ENCODE results near the gene CDCA4. TPM values are rescaled to one million over a fixed set of nuclear protein-coding genes. Genes with fewer than 3 reads are reported as not detected.

The CDCA4 gene
- total and polyA plus RNA-seq, 2 donors (not counting 1 experiment from before 2014, with no cell fraction given) = 6.3 to 11.7 TPM

GRCh38 chr14:105050551-105050897, 29.6 kb upstream of the CDCA4 start:
- Histone ChIP-seq H3K9me3 (ENCODE audit: control extremely low read depth in 1 of 3, control insufficient read depth in 2 of 3, insufficient read depth in 1 of 3, low read length in 2 of 3) (peaks cover 0 to 3% (median 0%) of the 10 kb centered on the region in 3 donors), H3K4me3 (ENCODE audit: control extremely low read depth in 1 of 5, extremely low read depth in 1 of 5, insufficient read depth in 1 of 5, low read depth in 2 of 5, low read length in 4 of 5) (no peak overlapping the region), H3K4me2 (replicated peaks; ENCODE audit: low read depth, low read length, poor library complexity, severe bottlenecking) (no peak overlapping the region), H3K4me1 (ENCODE audit: control insufficient read depth in 2 of 2, insufficient read depth in 2 of 2, low read length in 2 of 2) (peaks cover 5 to 18% of the 10 kb centered on the region in 2 donors), H3K36me3 (replicated peaks in 1 of 2; ENCODE audit: control extremely low read depth in 1 of 2, control insufficient read depth in 1 of 2, extremely low read depth in 1 of 2, insufficient read depth in 2 of 2, low read length in 1 of 2) (peaks cover 0 to 50% of the 10 kb centered on the region in 2 experiments), H3K9ac (ENCODE audit: low read length) (no peak overlapping the region), H3K79me2 (ENCODE audit: control insufficient read depth, insufficient read depth, low read length) (peaks cover 7% of the 10 kb centered on the region), H4K20me1 (ENCODE audit: control insufficient read depth, insufficient read depth, low read length, poor library complexity, severe bottlenecking) (peaks cover 76% of the 10 kb centered on the region), H3K27ac (ENCODE audit: low read length in 2 of 2) (no peak overlapping the region), H2AFZ (ENCODE audit: insufficient read depth, low read depth, low read length, poor library complexity, severe bottlenecking) (no peak overlapping the region), H3K27me3 (replicated peaks in 1 of 4; ENCODE audit: control extremely low read depth in 1 of 4, control insufficient read depth in 3 of 4, insufficient read depth in 4 of 4, low read length in 3 of 4) (no peaks in the 10 kb centered on the region)
- Mint-ChIP-seq H3K27ac (no peak overlapping the region), H3K9me3 (ENCODE audit: insufficient read depth) (no peaks in the 10 kb centered on the region), H3K4me3 (no peak overlapping the region), H3K27me3 (no peaks in the 10 kb centered on the region), H3K4me1 (peaks cover 11% of the 10 kb centered on the region)
- intact Hi-C loops (cut with micrococcal nuclease) = no loop called here
- ChIA-PET CTCF (interaction anchor here (1.1 to 1.6 kb wide), 3 partner anchors 11 to 36 kb away, joined by 3 to 7 read pairs (median 3); no protein-coding TSS in a partner anchor), POLR2A (no interaction called here)
- DNase-seq (peak; percentile 23), ATAC-seq (ENCODE audit: low read depth) (no peak)
- TF ChIP-seq EZH2 (IDR thresholded peaks at IDR 0.05; ENCODE audit: borderline replicate concordance, insufficient read depth, low read depth, low read length, poor library complexity, severe bottlenecking) = no peak
- TF ChIP-seq CTCF (IDR thresholded peaks at IDR 0.05) = no peak
- 90% methylated on average over 9 of the region's 10 CpGs for WGBS (ENCODE audit: insufficient coverage)

- POLR2A ChIA-PET = no interaction called here
- Histone ChIP-seq H2AFZ (ENCODE audit: insufficient read depth, low read depth, low read length, poor library complexity, severe bottlenecking) (no peak overlapping the region), H3K4me3 (ENCODE audit: control extremely low read depth in 1 of 5, extremely low read depth in 1 of 5, insufficient read depth in 1 of 5, low read depth in 2 of 5, low read length in 4 of 5) (no peak overlapping the region), H3K79me2 (ENCODE audit: control insufficient read depth, insufficient read depth, low read length) (peaks cover 7% of the 10 kb centered on the region), H3K27me3 (replicated peaks in 1 of 4; ENCODE audit: control extremely low read depth in 1 of 4, control insufficient read depth in 3 of 4, insufficient read depth in 4 of 4, low read length in 3 of 4) (no peaks in the 10 kb centered on the region), H3K9ac (ENCODE audit: low read length) (no peak overlapping the region), H3K9me3 (ENCODE audit: control extremely low read depth in 1 of 3, control insufficient read depth in 2 of 3, insufficient read depth in 1 of 3, low read length in 2 of 3) (peaks cover 0 to 3% (median 0%) of the 10 kb centered on the region in 3 donors), H3K27ac (ENCODE audit: low read length in 2 of 2) (no peak overlapping the region), H3K4me1 (ENCODE audit: control insufficient read depth in 2 of 2, insufficient read depth in 2 of 2, low read length in 2 of 2) (peaks cover 5 to 18% of the 10 kb centered on the region in 2 donors), H3K36me3 (replicated peaks in 1 of 2; ENCODE audit: control extremely low read depth in 1 of 2, control insufficient read depth in 1 of 2, extremely low read depth in 1 of 2, insufficient read depth in 2 of 2, low read length in 1 of 2) (peaks cover 0 to 45% of the 10 kb centered on the region in 2 experiments), H3K4me2 (replicated peaks; ENCODE audit: low read depth, low read length, poor library complexity, severe bottlenecking) (no peak overlapping the region), H4K20me1 (ENCODE audit: control insufficient read depth, insufficient read depth, low read length, poor library complexity, severe bottlenecking) (peaks cover 70% of the 10 kb centered on the region)
- no peak for TF ChIP-seq EZH2 (IDR thresholded peaks at IDR 0.05; ENCODE audit: borderline replicate concordance, insufficient read depth, low read depth, low read length, poor library complexity, severe bottlenecking)
- no peak for TF ChIP-seq CTCF (IDR thresholded peaks at IDR 0.05)
- Mint-ChIP-seq H3K27me3 (no peaks in the 10 kb centered on the region), H3K4me3 (no peak overlapping the region), H3K27ac (no peak overlapping the region), H3K9me3 (ENCODE audit: insufficient read depth) (no peaks in the 10 kb centered on the region), H3K4me1 (peaks cover 10% of the 10 kb centered on the region)
- peak; percentile 14 for DNase-seq
- CTCF ChIA-PET = interaction anchor here (1.1 to 9.8 kb wide), 4 partner anchors 11 to 76 kb away, joined by 3 to 132 read pairs (median 5); no protein-coding TSS in a partner anchor
- no peak for ATAC-seq (ENCODE audit: low read depth)
- 92% methylated on average over 25 of the region's 25 CpGs for WGBS (ENCODE audit: insufficient coverage)
- intact Hi-C loops (cut with micrococcal nuclease) = no loop called here
Measured at GRCh38 chr14:105049753-105050550, 29.1 kb upstream of the CDCA4 start.
